RWPE1 (cell line): ENCODE data around the gene SV2C.

Experiments used
- CTCF ChIA-PET: fragments of 350-600 bp; sonication (Branson Sonifier 250); formaldehyde crosslinking; extraction: SDS; loops from one replicate; lab custom pipeline; 2021; lab: Yijun Ruan, JAX
- POLR2A ChIA-PET: fragments of 400-600 bp; formaldehyde crosslinking; extraction: SDS; loops from one replicate; lab custom pipeline; 2020; ENCODE audit warnings: antibody characterized with exemption; ENCODE audit not compliant: low non-redundant PET; lab: Yijun Ruan, JAX
- DNase-seq: peaks from one replicate; pipeline ENCODE4 v3.0.0; 2012; ENCODE audit warnings: low spot score
- H3K27ac ChIP-seq: fragments of 450-650 bp; 2 replicates; pipeline ENCODE4 v1.5.1; 2017
- CTCF ChIP-seq: fragments of 450-650 bp; conservative IDR thresholded peaks from 2 replicates; pipeline ENCODE4 v1.5.1; 2017; ENCODE audit warnings: low read depth, mild to moderate bottlenecking

The SV2C gene

GRCh38 chr5:76372323-76373054 lies 289.3 kb downstream of the SV2C start:
- no peak for TF ChIP-seq CTCF
- peak; percentile 96 for DNase-seq
- ChIA-PET POLR2A (no interaction called here), CTCF (interaction anchor here (1.3 kb wide), 1 partner anchor 32 kb away, joined by 4 read pairs; no protein-coding TSS in a partner anchor)
- H3K27ac ChIP-seq: no peak overlapping the region

DNA sequence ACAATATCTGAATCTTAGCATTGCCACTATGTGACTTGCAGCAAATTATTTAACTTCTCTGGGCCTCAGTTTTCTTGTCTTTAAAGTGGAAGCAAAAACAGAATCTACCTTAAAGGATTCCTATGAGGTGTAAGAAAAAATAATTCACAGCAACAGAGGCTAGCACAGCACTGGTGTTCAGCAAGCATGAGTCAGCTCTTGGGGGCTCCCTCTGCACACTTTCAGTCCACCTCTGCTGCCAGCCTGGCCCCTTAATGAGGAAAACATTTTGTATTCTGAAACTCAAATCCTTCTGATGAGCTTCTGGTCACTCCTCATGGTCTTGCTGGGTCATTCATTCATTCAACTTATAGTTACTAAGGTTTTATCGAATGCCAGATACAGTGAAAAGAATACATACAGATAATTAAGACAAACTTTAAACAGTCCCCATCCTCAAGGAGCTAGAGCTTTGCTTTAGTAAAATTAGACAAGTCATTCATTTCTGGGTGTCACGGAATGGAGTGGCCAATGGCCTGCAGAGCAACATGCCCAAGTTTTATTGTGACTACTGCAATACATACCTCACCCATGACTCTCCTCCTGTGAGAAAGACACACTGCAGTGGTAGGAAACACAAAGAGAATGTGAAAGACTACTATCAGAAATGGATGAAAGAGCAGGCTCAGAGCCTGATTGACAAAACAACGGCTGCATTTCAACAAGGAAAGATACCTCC lies 293.1 kb downstream of the SV2C start:
- no peak for TF ChIP-seq CTCF
- no peak for DNase-seq
- CTCF ChIA-PET: no interaction called here
- no peak overlapping the region for H3K27ac ChIP-seq
- POLR2A ChIA-PET: no interaction called here

DNA sequence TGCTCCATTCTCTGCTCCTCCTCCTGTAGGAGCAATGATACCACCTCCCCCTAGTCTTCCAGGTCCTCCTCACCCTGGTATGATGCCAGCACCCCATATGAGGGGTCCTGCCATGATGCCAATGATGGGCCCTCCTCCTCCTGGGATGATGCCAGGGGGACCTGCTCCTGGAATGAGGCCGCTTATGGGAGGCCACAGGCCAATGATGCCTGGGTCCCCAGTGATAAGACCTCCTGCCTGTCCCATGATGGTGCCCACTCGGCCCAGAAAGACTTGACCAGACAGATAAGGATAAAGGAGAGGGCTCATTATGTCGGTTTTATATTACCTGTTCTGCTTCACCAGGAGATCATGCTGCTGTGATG lies 293.7 kb downstream of the SV2C start:
- no peak overlapping the region for H3K27ac ChIP-seq
- no peak for TF ChIP-seq CTCF
- ChIA-PET CTCF (no interaction called here), POLR2A (no interaction called here)
- no peak for DNase-seq

- ChIA-PET CTCF (no interaction called here), POLR2A (no interaction called here)
- DNase-seq: no peak
- no peak for TF ChIP-seq CTCF
- no peak overlapping the region for H3K27ac ChIP-seq
Observed at GRCh38 chr5:76378355-76378754, 295.2 kb downstream of the SV2C start.

GRCh38 chr5:76379316-76379715 lies 296.1 kb downstream of the SV2C start:
- CTCF ChIA-PET: no interaction called here
- TF ChIP-seq CTCF: no peak
- H3K27ac ChIP-seq: no peak overlapping the region
- DNase-seq: no peak
- POLR2A ChIA-PET: no interaction called here

- POLR2A ChIA-PET: no interaction called here
- no peak for TF ChIP-seq CTCF
- no peak overlapping the region for H3K27ac ChIP-seq
- CTCF ChIA-PET: no interaction called here
- no peak for DNase-seq
Observed at GRCh38 chr5:76379855-76380254, 296.7 kb downstream of the SV2C start.
